ENCODE results near the gene GPR139. TPM values are rescaled to one million over a fixed set of nuclear protein-coding genes. Genes with fewer than 3 reads are reported as not detected.

Gene GPR139
- total RNA-seq, 2 donors from 2014 or later = not detected

DNA sequence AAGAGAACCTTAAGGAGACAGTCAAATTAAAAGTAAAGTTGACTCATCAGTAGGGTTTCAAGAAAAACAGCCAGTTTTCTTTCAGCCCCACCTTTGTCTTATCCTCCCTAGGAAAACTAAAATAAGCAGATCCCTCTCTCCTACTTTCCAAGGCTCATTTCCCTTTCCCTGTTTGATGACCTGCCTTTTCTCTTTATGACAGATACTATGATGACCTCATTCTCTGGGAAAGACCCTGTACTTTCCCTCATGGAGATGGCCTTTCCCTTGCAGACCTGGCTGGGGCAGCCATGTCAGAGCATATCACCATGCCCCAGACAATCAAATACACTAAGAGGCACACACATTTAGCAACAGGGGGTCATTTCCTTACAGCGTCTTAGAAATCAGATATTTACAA, 53.6 kb downstream of the GPR139 start:
- Mint-ChIP-seq H3K9me3 (no peaks in the 10 kb centered on the region), H3K27ac (no peak overlapping the region), H3K36me3 (ENCODE audit: low read depth) (no peaks in the 10 kb centered on the region), H3K4me1 (no peaks in the 10 kb centered on the region), H3K27me3 (ENCODE audit: insufficient read depth) (peaks cover 5% of the 10 kb centered on the region), H3K4me3 (no peak overlapping the region)
- no peak overlapping the region for H3K9ac ChIP-seq (ENCODE audit: extremely low read depth, low read length, poor library complexity, severe bottlenecking)
- H3K4me1 ChIP-seq (ENCODE audit: control insufficient read depth, insufficient read depth, low read length) = no peaks in the 10 kb centered on the region
- H3K36me3 ChIP-seq (ENCODE audit: control insufficient read depth, insufficient read depth, low read length) = no peaks in the 10 kb centered on the region
- 50 to 79% methylated on average over 1 of the region's 1 CpG for WGBS, 2 experiments (ENCODE audit: insufficient coverage in 1 of 2, insufficient read length in 1 of 2)
- H3K4me3 ChIP-seq (ENCODE audit: low read length) = no peak overlapping the region
- H3K9me3 ChIP-seq (ENCODE audit: control insufficient read depth, low read length) = no peaks in the 10 kb centered on the region
- TF ChIP-seq, protein P1, sequence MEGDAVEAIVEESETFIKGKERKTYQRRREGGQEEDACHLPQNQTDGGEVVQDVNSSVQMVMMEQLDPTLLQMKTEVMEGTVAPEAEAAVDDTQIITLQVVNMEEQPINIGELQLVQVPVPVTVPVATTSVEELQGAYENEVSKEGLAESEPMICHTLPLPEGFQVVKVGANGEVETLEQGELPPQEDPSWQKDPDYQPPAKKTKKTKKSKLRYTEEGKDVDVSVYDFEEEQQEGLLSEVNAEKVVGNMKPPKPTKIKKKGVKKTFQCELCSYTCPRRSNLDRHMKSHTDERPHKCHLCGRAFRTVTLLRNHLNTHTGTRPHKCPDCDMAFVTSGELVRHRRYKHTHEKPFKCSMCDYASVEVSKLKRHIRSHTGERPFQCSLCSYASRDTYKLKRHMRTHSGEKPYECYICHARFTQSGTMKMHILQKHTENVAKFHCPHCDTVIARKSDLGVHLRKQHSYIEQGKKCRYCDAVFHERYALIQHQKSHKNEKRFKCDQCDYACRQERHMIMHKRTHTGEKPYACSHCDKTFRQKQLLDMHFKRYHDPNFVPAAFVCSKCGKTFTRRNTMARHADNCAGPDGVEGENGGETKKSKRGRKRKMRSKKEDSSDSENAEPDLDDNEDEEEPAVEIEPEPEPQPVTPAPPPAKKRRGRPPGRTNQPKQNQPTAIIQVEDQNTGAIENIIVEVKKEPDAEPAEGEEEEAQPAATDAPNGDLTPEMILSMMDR (conservative IDR thresholded peaks at IDR 0.05) = no peak
- H3K27ac ChIP-seq (ENCODE audit: low read depth, low read length) = no peak overlapping the region
- no peak for DNase-seq
- H3K27me3 ChIP-seq (ENCODE audit: control insufficient read depth, insufficient read depth, low read length, poor library complexity, severe bottlenecking) = no peaks in the 10 kb centered on the region

DNA sequence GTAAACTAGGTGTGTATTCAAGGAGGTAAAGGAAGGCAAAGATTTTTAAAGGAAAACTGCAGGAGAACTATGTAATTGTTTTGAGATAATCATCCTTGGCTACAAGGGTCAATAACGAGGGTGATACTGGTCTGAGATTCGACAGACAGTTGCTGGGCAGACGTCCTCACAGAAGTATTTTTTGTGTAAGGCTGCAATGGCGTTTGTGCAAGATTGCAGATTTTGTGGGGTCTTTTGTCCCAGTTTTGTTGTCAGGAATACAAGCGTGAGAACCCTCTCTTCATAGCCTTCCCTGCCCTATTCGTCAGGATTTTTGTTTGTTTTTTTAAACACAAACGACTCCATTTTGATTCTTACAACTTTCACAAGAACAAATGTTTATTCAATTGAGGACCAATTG, 57.5 kb downstream of the GPR139 start:
- H3K4me3 Mint-ChIP-seq = no peak overlapping the region
- Histone ChIP-seq H3K27ac (ENCODE audit: low read depth, low read length) (no peak overlapping the region), H3K9me3 (ENCODE audit: control insufficient read depth, low read length) (no peaks in the 10 kb centered on the region), H3K36me3 (ENCODE audit: control insufficient read depth, insufficient read depth, low read length) (no peaks in the 10 kb centered on the region), H3K27me3 (ENCODE audit: control insufficient read depth, insufficient read depth, low read length, poor library complexity, severe bottlenecking) (no peaks in the 10 kb centered on the region), H3K4me1 (ENCODE audit: control insufficient read depth, insufficient read depth, low read length) (no peaks in the 10 kb centered on the region), H3K9ac (ENCODE audit: extremely low read depth, low read length, poor library complexity, severe bottlenecking) (no peak overlapping the region), H3K4me3 (ENCODE audit: low read length) (no peak overlapping the region)
- H3K27me3 Mint-ChIP-seq (ENCODE audit: insufficient read depth) = peaks cover 7% of the 10 kb centered on the region
- H3K27ac Mint-ChIP-seq = no peak overlapping the region
- no peaks in the 10 kb centered on the region for H3K36me3 Mint-ChIP-seq (ENCODE audit: low read depth)
- TF ChIP-seq, protein P1 (conservative IDR thresholded peaks at IDR 0.05) = no peak
- 71 to 79% methylated on average over 4 to 7 of the region's 7 CpGs for whole genome bisulfite sequencing, 2 experiments (ENCODE audit: insufficient coverage in 1 of 2, insufficient read length in 1 of 2)
- no peak for DNase-seq
- H3K4me1 Mint-ChIP-seq = no peaks in the 10 kb centered on the region
- no peaks in the 10 kb centered on the region for H3K9me3 Mint-ChIP-seq

DNA sequence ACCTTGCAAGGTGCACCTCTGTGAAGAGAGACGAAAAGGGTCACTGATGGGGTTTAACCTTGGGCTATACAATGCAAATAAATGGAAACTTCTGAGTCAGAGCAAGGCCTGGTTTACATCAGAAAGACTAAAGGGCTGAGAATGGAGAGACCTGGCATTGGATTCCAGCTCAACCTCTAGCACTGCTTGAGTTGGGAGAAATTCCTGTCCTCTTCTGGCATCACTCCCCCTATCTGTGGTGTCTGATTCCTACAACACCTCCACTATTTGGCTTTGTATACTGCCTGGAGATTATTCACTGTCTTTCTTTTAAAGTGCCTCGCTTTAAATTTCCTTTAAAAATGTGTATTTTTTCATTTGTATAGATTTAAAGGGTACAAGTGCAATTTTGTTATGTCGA, 68.8 kb downstream of the GPR139 start:
- 54 to 68% methylated on average over 3 of the region's 3 CpGs for WGBS, 2 experiments (ENCODE audit: insufficient coverage in 1 of 2, insufficient read length in 1 of 2)
- Histone ChIP-seq H3K27ac (ENCODE audit: low read depth, low read length) (no peak overlapping the region), H3K36me3 (ENCODE audit: control insufficient read depth, insufficient read depth, low read length) (no peaks in the 10 kb centered on the region), H3K9ac (ENCODE audit: extremely low read depth, low read length, poor library complexity, severe bottlenecking) (no peak overlapping the region), H3K4me3 (ENCODE audit: low read length) (no peak overlapping the region), H3K4me1 (ENCODE audit: control insufficient read depth, insufficient read depth, low read length) (no peaks in the 10 kb centered on the region), H3K9me3 (ENCODE audit: control insufficient read depth, low read length) (no peaks in the 10 kb centered on the region), H3K27me3 (ENCODE audit: control insufficient read depth, insufficient read depth, low read length, poor library complexity, severe bottlenecking) (no peaks in the 10 kb centered on the region)
- TF ChIP-seq, protein P1 (conservative IDR thresholded peaks at IDR 0.05) = peak; percentile 75
- no peaks in the 10 kb centered on the region for H3K4me1 Mint-ChIP-seq
- H3K27me3 Mint-ChIP-seq (ENCODE audit: insufficient read depth) = no peaks in the 10 kb centered on the region
- no peaks in the 10 kb centered on the region for H3K36me3 Mint-ChIP-seq (ENCODE audit: low read depth)
- no peak overlapping the region for H3K4me3 Mint-ChIP-seq
- no peak overlapping the region for H3K27ac Mint-ChIP-seq
- peak; percentile 64 for DNase-seq
- H3K9me3 Mint-ChIP-seq = no peaks in the 10 kb centered on the region

Data from endodermal cell (in vitro differentiated cells).